GM23248 (cell line): ENCODE data around the gene LDLRAD3.

Experiments
- EZH2 ChIP-seq: fragments of 200-600 bp; sonication (generic); IDR thresholded peaks from 2 replicates; pipeline ENCODE4 v1.6.1; 2018; ENCODE audit warnings: antibody characterized with exemption, mild to moderate bottlenecking; ENCODE audit not compliant: insufficient read depth, poor library complexity, severe bottlenecking
- EZH2phosphoT487 ChIP-seq: fragments of 200-600 bp; sonication (generic); IDR thresholded peaks from 2 replicates; pipeline ENCODE4 v1.6.1; 2018; ENCODE audit warnings: antibody characterized with exemption, moderate library complexity, mild to moderate bottlenecking, low read depth; ENCODE audit not compliant: insufficient read depth

- TF ChIP-seq EZH2phosphoT487 (no peak), EZH2 (no peak)
Measured at GRCh38 chr11:36107547-36107946, 163.7 kb downstream of the LDLRAD3 start.
